ENCODE measurements around the gene CLDND1. TPM values are rescaled to one million over a fixed set of nuclear protein-coding genes. Genes with fewer than 3 reads are reported as not detected.
A peak's percentile ranks its signal among the peaks of the same experiment; 100 is the strongest.

CLDND1 gene
- total and polyA plus RNA-seq, 9 donors: 61.3 to 86.0 (median 76.1) TPM

GRCh38 chr3:98553021-98553563, 30.4 kb upstream of the CLDND1 start:
- H3K27ac ChIP-seq (ENCODE audit: low read length): no peak overlapping the region

GRCh38 chr3:98552232-98553020, 29.7 kb upstream of the CLDND1 start:
- Histone ChIP-seq H3K27ac (ENCODE audit: low read length) (no peak overlapping the region), H3K36me3 (ENCODE audit: control insufficient read depth, insufficient read depth, low read length) (no peaks in the 10 kb centered on the region), H3K9me3 (replicated peaks; ENCODE audit: control insufficient read depth, low read depth, low read length) (no peaks in the 10 kb centered on the region), H3K27me3 (ENCODE audit: control insufficient read depth, insufficient read depth, low read length) (peaks cover 2% of the 10 kb centered on the region), H3K4me3 (ENCODE audit: low read length) (no peak overlapping the region), H3K4me1 (ENCODE audit: control insufficient read depth, insufficient read depth, low read length) (no peaks in the 10 kb centered on the region)
- no peak for DNase-seq
- no CpG with 5 or more reads among the region's 4 CpGs for WGBS (ENCODE audit: insufficient coverage)

More at GRCh38 chr3:98553021-98553563, 30.4 kb upstream of the CLDND1 start:
- H3K4me3 ChIP-seq (ENCODE audit: low read length): no peak overlapping the region
- H3K4me1 ChIP-seq (ENCODE audit: control insufficient read depth, insufficient read depth, low read length): no peaks in the 10 kb centered on the region
- no peak for DNase-seq
- no peaks in the 10 kb centered on the region for H3K36me3 ChIP-seq (ENCODE audit: control insufficient read depth, insufficient read depth, low read length)
- no peaks in the 10 kb centered on the region for H3K9me3 ChIP-seq (replicated peaks; ENCODE audit: control insufficient read depth, low read depth, low read length)
- peaks cover 2% of the 10 kb centered on the region for H3K27me3 ChIP-seq (ENCODE audit: control insufficient read depth, insufficient read depth, low read length)
- WGBS (ENCODE audit: insufficient coverage): 100% methylated on average over 1 of the region's 6 CpGs

GRCh38 chr3:98551754-98552153, 29.1 kb upstream of the CLDND1 start:
- WGBS (ENCODE audit: insufficient coverage): no CpG with 5 or more reads among the region's 3 CpGs
- DNase-seq: no peak
- H3K36me3 ChIP-seq (ENCODE audit: control insufficient read depth, insufficient read depth, low read length): no peaks in the 10 kb centered on the region
- no peaks in the 10 kb centered on the region for H3K4me1 ChIP-seq (ENCODE audit: control insufficient read depth, insufficient read depth, low read length)
- H3K4me3 ChIP-seq (ENCODE audit: low read length): no peak overlapping the region
- peaks cover 2% of the 10 kb centered on the region for H3K27me3 ChIP-seq (ENCODE audit: control insufficient read depth, insufficient read depth, low read length)
- no peak overlapping the region for H3K27ac ChIP-seq (ENCODE audit: low read length)
- H3K9me3 ChIP-seq (replicated peaks; ENCODE audit: control insufficient read depth, low read depth, low read length): no peaks in the 10 kb centered on the region

GRCh38 chr3:98551236-98551635, 28.5 kb upstream of the CLDND1 start:
- no peak overlapping the region for H3K4me3 ChIP-seq (ENCODE audit: low read length)
- no peak overlapping the region for H3K27ac ChIP-seq (ENCODE audit: low read length)
- peaks cover 2% of the 10 kb centered on the region for H3K27me3 ChIP-seq (ENCODE audit: control insufficient read depth, insufficient read depth, low read length)
- WGBS (ENCODE audit: insufficient coverage): no CpG with 5 or more reads among the region's 2 CpGs
- H3K9me3 ChIP-seq (replicated peaks; ENCODE audit: control insufficient read depth, low read depth, low read length): no peaks in the 10 kb centered on the region
- no peaks in the 10 kb centered on the region for H3K4me1 ChIP-seq (ENCODE audit: control insufficient read depth, insufficient read depth, low read length)
- no peaks in the 10 kb centered on the region for H3K36me3 ChIP-seq (ENCODE audit: control insufficient read depth, insufficient read depth, low read length)
- no peak for DNase-seq

GRCh38 chr3:98550833-98551232, 28.1 kb upstream of the CLDND1 start:
- Histone ChIP-seq H3K4me1 (ENCODE audit: control insufficient read depth, insufficient read depth, low read length) (no peaks in the 10 kb centered on the region), H3K4me3 (ENCODE audit: low read length) (no peak overlapping the region), H3K36me3 (ENCODE audit: control insufficient read depth, insufficient read depth, low read length) (no peaks in the 10 kb centered on the region), H3K9me3 (replicated peaks; ENCODE audit: control insufficient read depth, low read depth, low read length) (no peaks in the 10 kb centered on the region), H3K27me3 (ENCODE audit: control insufficient read depth, insufficient read depth, low read length) (peaks cover 2% of the 10 kb centered on the region), H3K27ac (ENCODE audit: low read length) (no peak overlapping the region)
- 100% methylated on average over 3 of the region's 3 CpGs for WGBS (ENCODE audit: insufficient coverage)
- no peak for DNase-seq

- no peak overlapping the region for H3K4me3 ChIP-seq (ENCODE audit: low read length)
- H3K36me3 ChIP-seq (ENCODE audit: control insufficient read depth, insufficient read depth, low read length): no peaks in the 10 kb centered on the region
- no peak overlapping the region for H3K27ac ChIP-seq (ENCODE audit: low read length)
- no peaks in the 10 kb centered on the region for H3K4me1 ChIP-seq (ENCODE audit: control insufficient read depth, insufficient read depth, low read length)
- no peak for DNase-seq
- no CpG with 5 or more reads among the region's 5 CpGs for WGBS (ENCODE audit: insufficient coverage)
- peaks cover 2% of the 10 kb centered on the region for H3K27me3 ChIP-seq (ENCODE audit: control insufficient read depth, insufficient read depth, low read length)
- no peaks in the 10 kb centered on the region for H3K9me3 ChIP-seq (replicated peaks; ENCODE audit: control insufficient read depth, low read depth, low read length)
These were observed 25.8 kb upstream of the CLDND1 start for GRCh38 chr3:98548544-98548943.

GRCh38 chr3:98545940-98546339, 23.2 kb upstream of the CLDND1 start:
- no peaks in the 10 kb centered on the region for H3K9me3 ChIP-seq (replicated peaks; ENCODE audit: control insufficient read depth, low read depth, low read length)
- H3K36me3 ChIP-seq (ENCODE audit: control insufficient read depth, insufficient read depth, low read length): no peaks in the 10 kb centered on the region
- no peaks in the 10 kb centered on the region for H3K27me3 ChIP-seq (ENCODE audit: control insufficient read depth, insufficient read depth, low read length)
- H3K4me3 ChIP-seq (ENCODE audit: low read length): no peak overlapping the region
- H3K4me1 ChIP-seq (ENCODE audit: control insufficient read depth, insufficient read depth, low read length): no peaks in the 10 kb centered on the region
- no peak overlapping the region for H3K27ac ChIP-seq (ENCODE audit: low read length)
- 100% methylated on average over 2 of the region's 5 CpGs for WGBS (ENCODE audit: insufficient coverage)
- DNase-seq: no peak

GRCh38 chr3:98542623-98543022, 19.9 kb upstream of the CLDND1 start:
- WGBS (ENCODE audit: insufficient coverage): no CpG with 5 or more reads among the region's 1 CpG
- H3K9me3 ChIP-seq (replicated peaks; ENCODE audit: control insufficient read depth, low read depth, low read length): no peaks in the 10 kb centered on the region
- H3K4me3 ChIP-seq (ENCODE audit: low read length): no peak overlapping the region
- no peaks in the 10 kb centered on the region for H3K36me3 ChIP-seq (ENCODE audit: control insufficient read depth, insufficient read depth, low read length)
- DNase-seq: no peak
- no peak overlapping the region for H3K27ac ChIP-seq (ENCODE audit: low read length)
- H3K27me3 ChIP-seq (ENCODE audit: control insufficient read depth, insufficient read depth, low read length): no peaks in the 10 kb centered on the region
- no peaks in the 10 kb centered on the region for H3K4me1 ChIP-seq (ENCODE audit: control insufficient read depth, insufficient read depth, low read length)

- H3K9me3 ChIP-seq (replicated peaks; ENCODE audit: control insufficient read depth, low read depth, low read length): no peaks in the 10 kb centered on the region
- DNase-seq: no peak
- no peak overlapping the region for H3K4me3 ChIP-seq (ENCODE audit: low read length)
- H3K4me1 ChIP-seq (ENCODE audit: control insufficient read depth, insufficient read depth, low read length): no peaks in the 10 kb centered on the region
- H3K36me3 ChIP-seq (ENCODE audit: control insufficient read depth, insufficient read depth, low read length): no peaks in the 10 kb centered on the region
- H3K27me3 ChIP-seq (ENCODE audit: control insufficient read depth, insufficient read depth, low read length): no peaks in the 10 kb centered on the region
- no CpG with 5 or more reads among the region's 1 CpG for WGBS (ENCODE audit: insufficient coverage)
- no peak overlapping the region for H3K27ac ChIP-seq (ENCODE audit: low read length)
These were observed 19.0 kb upstream of the CLDND1 start for GRCh38 chr3:98541695-98542094.

- WGBS (ENCODE audit: insufficient coverage): no CpG with 5 or more reads among the region's 3 CpGs
- H3K36me3 ChIP-seq (ENCODE audit: control insufficient read depth, insufficient read depth, low read length): no peaks in the 10 kb centered on the region
- no peaks in the 10 kb centered on the region for H3K4me1 ChIP-seq (ENCODE audit: control insufficient read depth, insufficient read depth, low read length)
- no peaks in the 10 kb centered on the region for H3K27me3 ChIP-seq (ENCODE audit: control insufficient read depth, insufficient read depth, low read length)
- DNase-seq: peak; percentile 21
- no peak overlapping the region for H3K27ac ChIP-seq (ENCODE audit: low read length)
- no peak overlapping the region for H3K4me3 ChIP-seq (ENCODE audit: low read length)
- H3K9me3 ChIP-seq (replicated peaks; ENCODE audit: control insufficient read depth, low read depth, low read length): no peaks in the 10 kb centered on the region
These were observed 17.6 kb upstream of the CLDND1 start for GRCh38 chr3:98540346-98540745.

Measured in muscle of leg (tissue), 11 donors.